GM04503 (cell line): Measurements from ENCODE around the gene GNAT1.

Experiments
- DNase-seq: peaks from one replicate; pipeline ENCODE4 v3.0.0-alpha.2; 2012; ENCODE audit warnings: low read depth

The GNAT1 gene

DNA sequence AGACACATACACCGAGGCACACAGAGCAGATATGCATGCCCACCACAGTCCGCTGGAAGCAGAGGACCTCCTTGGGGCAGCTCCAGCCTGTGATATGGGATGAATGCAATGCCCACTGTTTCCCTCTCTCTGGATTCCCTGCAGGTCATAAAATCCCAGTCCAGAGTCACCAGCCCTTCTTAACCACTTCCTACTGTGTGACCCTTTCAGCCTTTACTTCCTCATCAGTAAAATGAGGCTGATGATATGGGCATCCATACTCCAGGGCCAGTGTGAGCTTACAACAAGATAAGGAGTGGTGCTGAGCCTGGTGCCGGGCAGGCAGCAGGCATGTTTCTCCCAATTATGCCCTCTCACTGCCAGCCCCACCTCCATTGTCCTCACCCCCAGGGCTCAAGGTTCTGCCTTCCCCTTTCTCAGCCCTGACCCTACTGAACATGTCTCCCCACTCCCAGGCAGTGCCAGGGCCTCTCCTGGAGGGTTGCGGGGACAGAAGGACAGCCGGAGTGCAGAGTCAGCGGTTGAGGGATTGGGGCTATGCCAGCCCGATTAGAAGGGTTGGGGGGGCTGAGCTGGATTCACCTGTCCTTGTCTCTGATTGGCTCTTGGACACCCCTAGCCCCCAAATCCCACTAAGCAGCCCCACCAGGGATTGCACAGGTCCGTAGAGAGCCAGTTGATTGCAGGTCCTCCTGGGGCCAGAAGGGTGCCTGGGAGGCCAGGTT is at the start of gene GNAT1:
TSS of gene GNAT1 (plus strand) at position 675 of the 725 bp plus-strand sequence. CDS start 116 bp downstream, outside the sequence.
- no peak for DNase-seq

DNA sequence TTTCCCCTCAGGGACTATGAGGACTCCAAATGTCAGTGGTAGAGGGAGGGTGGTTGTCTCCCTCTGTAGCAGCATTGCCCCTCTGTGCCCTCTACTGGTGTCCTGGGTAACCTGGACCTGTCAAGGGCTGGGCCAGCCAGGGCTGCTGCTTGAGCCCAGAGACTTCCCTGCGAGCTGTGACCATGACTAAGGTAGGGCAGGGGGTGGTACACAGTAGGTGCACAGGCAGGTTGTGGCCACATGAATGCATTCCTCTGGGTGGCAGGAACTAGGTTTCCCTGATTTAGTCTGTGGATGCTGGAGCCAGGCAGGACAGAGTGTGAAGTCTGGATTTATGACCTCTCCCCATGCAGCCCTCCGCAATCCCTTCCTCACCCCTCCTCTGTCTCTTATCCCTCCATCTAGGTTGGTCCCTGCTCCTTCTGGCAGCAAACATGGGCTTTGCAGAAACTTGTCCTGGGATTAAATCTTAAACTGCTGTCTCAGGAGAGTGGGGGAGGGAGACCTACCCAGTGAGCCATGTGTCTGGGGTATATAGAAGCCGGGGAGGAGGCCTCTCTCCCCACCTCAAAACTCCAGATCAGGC is 45.0 kb upstream of the GNAT1 start:
- no peak for DNase-seq

DNA sequence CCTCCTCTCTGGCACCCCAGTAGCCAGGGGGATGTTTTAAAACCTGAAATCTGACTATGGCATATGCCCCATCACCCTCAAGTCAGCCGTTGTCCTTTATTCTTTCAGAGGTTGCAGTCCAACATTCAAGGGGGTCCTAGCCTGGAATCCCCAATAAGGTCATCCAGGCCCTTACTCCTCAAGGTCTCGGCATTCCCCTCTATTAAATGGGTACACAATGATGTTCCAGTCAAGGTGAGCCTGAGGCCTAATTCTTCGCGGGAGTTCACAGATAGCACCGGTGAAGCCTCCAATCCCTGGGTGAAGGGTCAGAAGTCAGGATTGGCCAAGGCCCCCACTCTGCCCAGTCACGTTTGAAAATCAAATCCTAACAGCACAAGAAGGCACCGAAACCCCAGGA is 44.4 kb upstream of the GNAT1 start:
- DNase-seq = no peak

GRCh38 chr3:50147447-50147846 is 44.0 kb upstream of the GNAT1 start:
- no peak for DNase-seq

- no peak for DNase-seq
These were observed 43.5 kb upstream of the GNAT1 start for GRCh38 chr3:50147861-50148260.

DNA sequence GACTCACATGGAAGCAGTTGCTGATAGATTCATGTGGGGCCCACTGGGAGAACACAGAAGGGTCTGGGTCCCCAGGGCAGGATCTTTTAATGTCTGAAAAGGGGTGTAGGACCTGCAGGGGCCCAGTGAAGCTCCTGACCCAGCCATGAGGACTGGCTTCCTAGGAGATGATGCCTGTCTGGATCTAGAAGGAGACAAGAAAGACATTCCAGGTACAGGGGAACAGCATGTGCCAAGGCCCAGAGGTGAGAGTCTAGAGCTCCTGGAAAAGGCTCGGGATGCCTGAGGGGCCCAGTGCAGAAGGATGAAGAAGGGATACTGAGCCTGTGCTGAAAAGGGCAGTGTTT is 41.0 kb upstream of the GNAT1 start:
- no peak for DNase-seq

DNA sequence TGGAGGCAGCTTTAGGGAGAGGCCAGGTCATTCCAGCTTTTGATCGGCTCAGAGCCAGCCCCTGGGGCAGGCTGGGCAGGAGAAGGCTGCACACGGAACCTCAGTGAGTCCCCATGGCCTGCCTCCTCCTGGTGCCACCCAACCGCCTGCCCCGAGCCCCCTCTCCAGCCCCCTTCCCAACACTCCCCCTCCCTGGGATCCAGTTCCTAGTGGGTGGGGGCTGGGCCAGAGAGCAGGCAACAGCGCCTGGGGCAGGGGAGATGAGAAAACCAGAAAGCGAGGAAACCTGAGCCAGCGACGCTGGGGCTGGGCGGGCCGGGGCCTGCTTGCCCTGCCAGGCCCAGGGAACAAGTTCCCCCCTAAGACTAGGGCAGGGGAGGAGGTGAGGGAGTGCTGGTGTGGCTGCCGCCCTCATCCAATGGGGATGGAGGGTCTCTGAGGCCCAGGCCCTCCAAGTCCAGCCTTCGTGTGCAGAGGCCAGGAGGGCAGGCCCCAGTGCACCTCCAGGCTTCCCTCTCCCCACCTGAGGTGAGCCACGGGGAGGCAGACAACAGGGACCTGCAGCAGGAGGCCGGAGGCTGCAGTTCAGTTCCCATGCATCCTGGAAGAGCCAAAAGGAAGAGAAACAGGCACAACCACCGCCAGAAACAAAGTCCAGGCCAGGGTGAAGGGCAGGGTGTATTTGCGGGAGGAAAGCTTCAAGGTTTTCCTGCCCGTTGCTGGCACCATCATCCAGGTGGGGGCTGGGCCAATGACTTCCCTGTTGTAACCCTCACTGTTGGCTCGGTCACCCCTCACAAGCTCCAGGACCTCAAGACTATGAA is 40.3 kb upstream of the GNAT1 start:
- DNase-seq = no peak

- no peak for DNase-seq
These were observed 39.7 kb upstream of the GNAT1 start for GRCh38 chr3:50151728-50152127.

GRCh38 chr3:50153782-50154475 is 37.5 kb upstream of the GNAT1 start:
- no peak for DNase-seq

DNA sequence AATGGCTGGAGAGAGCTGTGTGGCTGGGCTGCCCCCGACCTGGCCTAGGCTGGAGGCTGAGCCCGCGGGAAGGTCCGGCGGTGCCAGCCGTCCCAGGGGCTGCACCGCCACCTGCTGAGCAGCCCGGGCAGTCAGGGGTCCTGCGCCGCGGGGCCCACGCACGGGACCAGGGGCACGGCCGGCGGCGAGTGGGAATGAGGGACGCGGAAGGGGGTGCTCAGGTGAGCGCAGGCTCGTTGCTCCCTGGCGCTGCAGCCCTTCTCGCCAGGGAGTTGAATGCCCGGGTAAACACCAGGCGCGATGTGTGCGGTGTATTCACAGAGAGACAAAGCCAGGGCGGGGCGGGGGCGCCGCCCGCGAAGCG is 37.0 kb upstream of the GNAT1 start:
- DNase-seq = no peak

DNA sequence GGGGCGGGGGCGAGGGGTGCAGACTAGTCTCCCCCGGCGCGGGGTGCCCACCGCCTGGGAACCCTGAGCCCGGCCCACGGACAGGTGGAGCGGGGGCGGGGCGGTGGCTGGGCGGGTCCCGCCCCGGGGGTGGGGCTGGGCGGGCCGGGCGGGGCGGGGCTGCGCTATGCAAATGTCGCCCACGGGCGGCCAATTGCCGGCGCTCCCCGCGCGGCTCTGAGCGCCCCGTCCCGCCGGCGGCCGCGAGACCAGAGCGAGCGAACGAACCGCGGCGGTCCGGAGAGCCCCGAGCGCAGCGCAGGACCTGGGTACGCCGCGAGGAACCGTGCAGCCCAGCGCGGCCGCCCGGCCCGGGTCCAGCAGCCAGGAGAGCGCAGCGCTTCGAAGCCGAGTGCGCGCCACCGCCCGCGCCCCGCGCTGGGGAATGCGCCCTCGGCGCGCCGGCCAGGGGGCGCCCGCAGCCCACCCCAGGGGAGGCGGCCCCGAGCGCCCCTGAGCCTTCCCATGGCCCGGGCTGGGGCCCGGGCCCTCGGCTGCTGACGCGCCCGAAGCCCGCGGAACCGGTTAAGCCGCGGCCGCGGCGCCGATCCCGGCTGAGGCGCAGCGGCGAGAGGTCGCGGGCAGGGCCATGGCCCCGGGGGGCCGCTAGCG is 36.4 kb upstream of the GNAT1 start, which contains the start of gene SEMA3F:
TSS of gene SEMA3F (plus strand) at position 485 of the 651 bp plus-strand sequence. CDS start 4,299 bp downstream, outside the sequence.
- no peak for DNase-seq

DNA sequence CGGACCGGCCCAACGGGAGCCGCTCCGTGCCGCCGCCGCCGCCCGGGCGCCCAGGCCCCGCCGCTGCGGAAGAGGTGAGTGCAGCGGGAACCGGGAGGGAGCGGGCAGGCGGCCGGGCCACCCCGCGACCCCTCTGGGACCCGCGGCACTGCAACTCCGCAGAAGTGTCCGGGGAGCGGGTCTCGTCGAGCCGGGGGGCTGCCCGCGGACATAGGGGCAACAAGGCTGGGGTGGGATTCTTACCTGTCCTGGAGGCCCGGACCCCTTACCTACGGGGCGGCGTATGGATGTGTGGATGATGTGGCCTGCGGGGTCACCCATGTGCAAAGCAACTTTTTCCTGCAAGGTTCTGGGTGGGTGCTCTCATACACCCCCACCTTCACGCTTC is 35.9 kb upstream of the GNAT1 start:
- DNase-seq = no peak

DNA sequence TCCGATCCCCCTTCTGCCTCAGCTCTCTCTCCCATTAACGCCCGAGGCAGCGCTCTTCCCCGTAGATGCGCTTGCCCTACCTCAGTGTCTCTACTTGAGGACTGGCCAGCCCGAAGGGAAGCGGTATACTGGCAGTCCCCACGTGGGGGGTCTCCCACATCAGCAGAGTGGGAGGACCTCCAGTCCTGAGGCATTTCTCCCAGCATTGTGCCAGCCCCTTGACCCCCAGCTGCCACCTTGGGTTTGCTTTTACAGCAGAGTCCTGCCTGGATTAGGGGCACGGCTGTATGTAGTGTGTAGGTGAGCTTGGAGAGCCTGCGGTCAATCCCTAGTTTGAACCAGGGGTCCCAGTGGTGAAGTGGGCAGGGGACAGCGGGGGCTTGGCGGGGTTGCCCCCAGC is 35.5 kb upstream of the GNAT1 start:
- no peak for DNase-seq

- DNase-seq = no peak
These were observed 34.6 kb upstream of the GNAT1 start for GRCh38 chr3:50156549-50157493.

- DNase-seq = no peak
These were observed 33.4 kb upstream of the GNAT1 start for GRCh38 chr3:50157827-50158529.

DNA sequence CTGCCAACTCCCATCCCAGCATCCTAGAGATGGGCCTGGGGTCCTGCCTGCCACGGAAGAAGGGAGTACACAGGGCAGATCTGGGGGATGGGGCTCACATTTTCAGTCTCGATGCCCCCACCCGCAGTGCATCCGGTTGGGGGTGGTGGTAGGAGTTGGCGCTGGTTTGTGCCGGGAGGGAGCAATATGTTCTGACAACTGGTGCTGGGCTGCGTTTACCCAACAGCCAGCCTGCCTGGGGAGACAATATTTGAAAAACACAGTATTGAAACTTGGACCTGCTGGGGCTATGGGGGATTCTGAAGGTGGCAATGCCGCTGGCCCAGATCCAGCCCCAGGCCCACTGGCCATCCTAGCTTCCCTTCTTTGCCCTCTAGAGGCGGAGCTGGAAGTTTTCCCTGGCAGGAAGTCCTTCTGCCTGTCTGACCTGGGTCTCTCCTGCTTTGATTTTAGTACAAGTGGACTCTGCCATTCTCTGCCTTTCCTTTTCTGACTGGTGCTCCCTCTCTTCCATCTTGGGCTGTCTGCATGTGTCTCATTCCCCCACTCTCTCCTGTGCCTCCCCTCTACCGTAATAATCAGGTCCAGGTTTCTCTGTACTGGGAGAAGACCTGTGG is 32.8 kb upstream of the GNAT1 start:
- no peak for DNase-seq

DNA sequence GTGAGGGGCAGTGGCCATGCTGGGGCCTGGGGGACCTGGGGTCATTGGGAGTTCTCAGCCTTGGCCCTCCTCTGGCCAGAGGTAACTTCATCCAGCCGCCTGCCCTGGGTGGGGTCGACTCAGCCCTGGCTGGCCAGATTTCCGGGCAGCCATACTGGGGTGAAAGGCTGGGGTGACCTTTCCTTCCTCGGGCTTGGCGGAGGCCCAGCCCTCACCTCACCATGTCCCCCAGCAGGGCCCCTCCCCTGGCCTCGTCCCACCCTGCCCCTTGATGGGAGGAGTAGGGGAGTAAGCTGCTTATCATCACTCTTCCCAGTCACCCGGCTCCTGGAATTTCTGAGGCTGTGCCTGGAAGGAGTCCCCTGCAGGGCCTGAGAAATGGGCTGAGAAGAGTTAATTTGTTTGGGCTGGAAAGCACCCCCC is 30.8 kb upstream of the GNAT1 start:
- DNase-seq = no peak

DNA sequence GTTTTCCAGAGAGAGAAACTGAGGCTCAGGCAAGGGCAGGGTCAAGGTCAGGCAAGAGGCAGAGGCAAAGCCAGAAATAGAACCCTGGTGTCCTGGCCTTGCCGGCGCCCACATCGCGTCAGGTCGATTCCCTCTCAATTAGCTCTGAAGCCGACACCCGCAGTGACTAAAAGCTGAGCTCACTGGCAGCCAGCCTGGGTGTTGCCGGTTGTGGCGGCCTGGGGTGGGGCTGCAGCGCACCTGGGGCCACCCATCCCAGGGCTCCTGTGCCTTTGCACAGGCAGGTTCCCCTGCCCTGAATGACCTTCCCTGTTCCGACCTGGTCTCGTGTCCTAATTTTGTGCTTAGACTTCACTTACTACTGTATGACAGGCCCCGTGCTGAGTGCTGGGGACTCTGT is 30.1 kb upstream of the GNAT1 start:
- no peak for DNase-seq

- DNase-seq = no peak
These were observed 29.2 kb upstream of the GNAT1 start for GRCh38 chr3:50162034-50162883.
